ENCODE results near the gene SPTBN1.

The SPTBN1 gene

DNA sequence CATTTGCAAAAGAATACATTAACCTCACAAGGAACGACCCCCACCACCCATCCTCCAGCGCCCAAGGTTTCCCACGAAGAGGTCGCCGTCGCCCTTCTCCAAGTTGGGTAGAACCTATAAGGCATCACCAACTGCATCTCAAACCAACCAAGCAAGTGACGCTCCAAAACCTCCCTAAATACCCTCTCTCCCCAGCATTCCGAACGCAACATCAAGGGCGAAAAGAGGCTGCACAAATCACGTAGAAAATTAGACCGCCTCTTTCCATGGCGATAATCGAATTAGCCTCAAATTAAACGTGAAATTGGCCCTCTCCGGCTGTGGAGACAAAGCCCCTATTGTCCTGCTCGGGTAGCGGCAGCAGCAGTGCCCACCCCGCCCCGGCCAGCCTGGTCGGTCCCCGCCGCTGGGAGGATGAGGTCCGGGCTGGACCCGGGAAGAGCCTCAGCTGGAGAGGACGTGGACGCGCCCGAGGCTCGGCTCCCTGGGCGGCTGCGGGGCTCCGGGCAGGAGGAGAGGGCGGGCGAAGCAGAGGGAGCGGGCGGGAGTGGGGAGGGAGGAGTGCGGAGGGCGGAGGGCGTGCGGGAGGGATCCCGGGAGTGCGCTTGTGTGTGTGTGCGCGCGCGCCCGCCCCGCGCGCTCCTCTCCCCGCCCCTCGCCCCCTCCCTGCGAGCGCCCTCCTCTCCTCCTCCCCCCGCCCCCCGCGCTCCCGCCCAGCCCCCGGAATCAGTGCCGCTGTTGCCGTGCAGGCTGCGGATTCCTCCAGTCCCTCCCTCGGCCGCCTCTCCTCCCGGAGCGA lies at the start of gene SPTBN1:
Gene SPTBN1 (plus strand): TSS at position 765 of the 799 bp plus-strand sequence. CDS start 70,092 bp downstream, outside the sequence.
- peak; percentile 95 for DNase-seq (ENCODE audit: low spot score)

GRCh38 chr2:54407693-54408092 lies 48.4 kb upstream of the SPTBN1 start:
- no peak for DNase-seq (ENCODE audit: low spot score)

DNA sequence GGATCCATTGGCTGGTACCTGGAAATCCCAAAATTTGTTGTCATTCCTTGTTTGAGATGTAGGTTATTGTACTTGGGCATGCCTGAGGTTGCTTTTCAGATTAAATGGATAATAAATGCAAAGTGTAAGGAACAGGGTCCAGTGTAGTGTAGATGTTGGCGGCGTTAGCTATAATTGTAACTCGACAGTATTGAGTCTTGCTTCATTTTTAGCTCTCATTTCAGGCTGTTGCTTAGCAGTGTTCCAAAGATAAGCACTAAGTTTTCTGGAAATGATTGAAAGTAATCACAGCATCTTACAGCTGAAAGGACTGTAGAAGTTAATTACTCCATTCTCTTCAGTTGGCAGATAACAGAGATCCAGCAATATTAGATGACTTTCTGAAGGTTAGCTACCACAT lies 47.8 kb upstream of the SPTBN1 start:
- no peak for DNase-seq (ENCODE audit: low spot score)

GRCh38 chr2:54409752-54410151 lies 46.4 kb upstream of the SPTBN1 start:
- no peak for DNase-seq (ENCODE audit: low spot score)

GRCh38 chr2:54411801-54412354 lies 44.2 kb upstream of the SPTBN1 start:
- no peak for DNase-seq (ENCODE audit: low spot score)

GRCh38 chr2:54416166-54416813 lies 39.8 kb upstream of the SPTBN1 start:
- no peak for DNase-seq (ENCODE audit: low spot score)

GRCh38 chr2:54416938-54417337 lies 39.2 kb upstream of the SPTBN1 start:
- DNase-seq (ENCODE audit: low spot score) = no peak

DNA sequence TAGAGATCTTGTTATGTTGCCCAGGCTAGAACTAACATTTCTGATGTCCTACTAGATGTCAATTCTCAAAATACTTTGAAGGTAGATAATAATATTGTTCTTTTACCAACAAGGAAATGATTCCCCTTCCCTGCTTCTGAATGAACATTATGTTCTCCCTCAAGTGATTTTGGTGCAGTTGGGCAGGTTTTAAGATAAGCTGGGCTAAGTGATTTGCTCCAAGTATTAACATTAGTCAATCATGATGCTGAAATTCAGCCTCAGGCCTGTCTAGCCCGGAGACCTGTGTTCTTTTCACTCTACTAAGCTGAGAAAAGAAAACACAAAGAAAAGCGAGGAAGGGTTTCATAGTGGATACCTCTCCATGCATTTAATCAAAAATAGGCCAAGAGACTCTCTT lies 38.5 kb upstream of the SPTBN1 start:
- DNase-seq (ENCODE audit: low spot score) = no peak

DNA sequence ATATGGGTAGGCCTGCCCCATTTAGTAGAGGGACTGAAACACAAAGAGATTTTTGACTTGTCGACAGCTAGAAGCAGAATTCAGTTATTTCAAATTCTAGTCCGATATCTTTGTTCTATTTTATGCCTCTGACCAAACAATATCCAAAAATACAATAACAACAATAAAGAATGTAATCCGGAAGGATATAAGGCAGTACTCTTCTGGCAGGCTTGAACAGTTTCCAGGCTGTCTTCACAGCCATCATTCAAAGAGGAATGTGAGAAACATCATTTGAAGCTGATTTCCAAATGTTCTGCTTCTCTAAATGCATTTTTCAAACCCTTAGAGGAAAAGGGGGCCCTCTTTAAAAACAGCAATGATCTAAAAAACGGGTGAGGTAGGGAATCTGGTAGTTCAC lies 36.7 kb upstream of the SPTBN1 start:
- DNase-seq (ENCODE audit: low spot score) = peak; percentile 33

- peak; percentile 40 for DNase-seq (ENCODE audit: low spot score)
Measured at GRCh38 chr2:54419855-54420523, 36.1 kb upstream of the SPTBN1 start.

GRCh38 chr2:54420524-54421172 lies 35.5 kb upstream of the SPTBN1 start:
- DNase-seq (ENCODE audit: low spot score) = no peak

GRCh38 chr2:54422072-54422581 lies 34.0 kb upstream of the SPTBN1 start:
- DNase-seq (ENCODE audit: low spot score) = no peak

DNA sequence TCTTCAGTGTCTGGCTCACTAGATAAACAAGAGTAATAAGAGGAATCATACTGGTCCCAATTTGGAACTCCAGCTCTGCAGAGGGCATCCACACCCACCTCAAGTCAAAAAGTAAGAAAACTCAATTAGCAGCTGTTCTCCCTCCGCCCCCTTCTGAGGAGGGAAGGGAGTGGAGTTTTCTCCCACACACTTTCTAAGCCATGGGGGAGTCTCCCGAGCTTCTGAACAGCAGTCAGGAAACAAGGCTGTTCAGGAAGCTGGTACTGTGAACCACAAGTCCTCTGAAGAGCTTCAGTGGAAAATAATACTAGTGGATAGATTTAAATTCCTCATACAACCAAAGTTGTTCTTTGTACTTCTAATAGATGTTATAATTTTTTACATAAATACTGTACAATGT lies 32.9 kb upstream of the SPTBN1 start:
- DNase-seq (ENCODE audit: low spot score) = no peak

DNA sequence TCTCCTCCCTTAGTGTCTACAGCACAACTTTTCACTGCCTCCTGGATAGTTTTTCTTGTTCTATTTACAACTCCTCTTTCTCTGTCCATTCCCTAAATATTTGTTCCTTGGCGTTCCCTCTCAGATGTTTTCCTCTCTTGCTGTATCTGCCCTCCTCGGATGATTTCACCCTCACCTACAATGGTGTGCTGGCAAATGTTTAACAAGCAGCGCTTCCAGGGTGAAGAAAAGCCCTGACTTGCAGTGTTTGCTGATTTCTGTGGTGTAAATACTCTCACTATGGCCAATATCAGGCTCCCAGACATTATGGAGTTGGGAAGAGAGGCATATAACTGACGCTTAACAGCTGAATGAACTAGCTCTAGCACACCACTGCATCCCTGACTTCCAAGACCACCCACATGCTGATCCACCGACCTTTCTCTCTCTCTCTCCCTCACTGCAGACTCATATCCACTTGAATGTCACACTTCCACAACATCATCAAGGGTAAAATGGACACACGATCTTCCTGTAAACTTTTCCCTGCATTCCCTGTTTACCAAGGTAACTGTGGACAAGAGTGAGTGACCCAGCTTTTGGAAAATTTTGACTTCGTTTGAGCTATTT lies 31.5 kb upstream of the SPTBN1 start:
- no peak for DNase-seq (ENCODE audit: low spot score)

- DNase-seq (ENCODE audit: low spot score) = peak; percentile 37
Measured at GRCh38 chr2:54428108-54428831, 27.9 kb upstream of the SPTBN1 start.

GRCh38 chr2:54429054-54429453 lies 27.1 kb upstream of the SPTBN1 start:
- DNase-seq (ENCODE audit: low spot score) = peak; percentile 32

DNA sequence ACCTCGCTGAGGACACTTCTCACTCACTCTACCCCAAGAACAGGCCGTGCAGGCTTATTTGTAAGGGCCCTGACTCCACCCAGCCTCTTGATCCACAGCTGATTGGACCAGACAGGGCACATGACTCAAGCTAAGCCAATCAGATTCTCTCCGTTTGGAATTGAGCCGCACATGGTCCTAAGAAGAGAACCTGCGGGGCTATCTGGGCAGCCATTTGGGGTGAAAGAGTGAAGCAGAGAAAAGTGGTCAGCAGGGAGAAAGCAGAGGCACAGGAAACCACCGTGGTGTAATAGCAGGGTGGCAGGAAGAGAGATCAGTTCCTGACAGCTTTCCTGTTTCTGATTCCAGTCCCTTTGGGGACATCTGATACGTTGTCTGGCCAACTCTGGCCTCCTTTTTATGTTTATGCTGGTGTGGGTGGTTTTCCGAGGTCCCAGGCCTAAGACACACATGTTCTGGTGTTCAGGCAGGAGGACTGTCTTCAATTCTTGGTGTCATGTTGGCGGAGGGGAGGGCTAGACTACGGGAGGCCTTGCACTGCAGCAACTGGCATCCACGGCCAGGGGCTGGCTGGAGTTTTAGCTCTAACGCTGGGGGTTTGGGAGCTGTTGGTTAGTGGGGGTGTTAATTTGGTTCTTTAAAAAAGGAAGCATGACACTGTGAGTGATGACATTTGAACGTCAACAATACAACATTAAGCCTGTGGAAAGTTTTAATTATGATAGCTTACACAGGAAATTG lies 26.1 kb upstream of the SPTBN1 start:
- DNase-seq (ENCODE audit: low spot score) = no peak

DNA sequence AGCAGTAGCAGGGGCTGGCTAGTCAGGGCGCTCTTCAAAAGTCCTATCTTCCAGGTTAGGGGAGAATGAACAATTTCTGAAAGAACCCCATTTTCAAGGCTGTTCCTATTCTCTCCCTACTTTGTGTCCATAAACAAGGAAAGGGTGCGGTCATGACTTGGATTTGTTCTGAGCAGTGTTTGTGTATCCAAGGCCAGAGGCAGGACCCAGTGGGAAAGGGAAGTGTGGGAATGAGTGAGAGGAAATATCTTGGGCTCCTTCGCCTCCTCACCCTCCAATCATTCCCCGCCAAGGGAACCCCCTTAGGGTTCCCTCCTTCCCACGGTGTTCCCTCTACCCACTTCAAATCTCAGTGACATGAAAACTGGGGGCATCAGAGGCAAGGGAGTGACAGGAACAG lies 25.5 kb upstream of the SPTBN1 start:
- DNase-seq (ENCODE audit: low spot score) = no peak

GRCh38 chr2:54432251-54433015 lies 23.7 kb upstream of the SPTBN1 start:
- DNase-seq (ENCODE audit: low spot score) = no peak

Measured in AG08395 (cell line).